H9 (cell line): ENCODE data around the gene LMF2. TPM values are rescaled to one million over a fixed set of nuclear protein-coding genes. Genes with fewer than 3 reads are reported as not detected.
A peak's percentile ranks its signal among the peaks of the same experiment; 100 is the strongest.

Source experiments
- DNase-seq: peaks from one replicate; pipeline ENCODE4 v3.0.0-alpha.2; 2017
- H2AFZ ChIP-seq: one replicate; pipeline ENCODE4 v1.6.1; 2013; ENCODE audit warnings: mild to moderate bottlenecking, low read length, control low read depth, moderate library complexity
- H2AK5ac ChIP-seq: 2 replicates; pipeline ENCODE4 v1.6.1; 2013; ENCODE audit warnings: low read length, control low read depth, mixed read lengths; ENCODE audit not compliant: insufficient read length
- H2BK120ac ChIP-seq: one replicate; pipeline ENCODE4 v1.6.1; 2013; ENCODE audit warnings: low read depth, mild to moderate bottlenecking, low read length, control low read depth, inconsistent platforms; ENCODE audit not compliant: poor library complexity, severe bottlenecking
- H2BK12ac ChIP-seq: 2 replicates; pipeline ENCODE4 v1.6.1; 2013; ENCODE audit warnings: low read length, control low read depth, mixed read lengths, low read depth; ENCODE audit not compliant: insufficient read length
- H2BK15ac ChIP-seq: 2 replicates; pipeline ENCODE4 v1.6.1; 2013; ENCODE audit warnings: low read depth, low read length, control low read depth
- H2BK20ac ChIP-seq: one replicate; pipeline ENCODE4 v1.6.1; 2013; ENCODE audit warnings: low read depth, mild to moderate bottlenecking, low read length, control low read depth, inconsistent platforms; ENCODE audit not compliant: poor library complexity, severe bottlenecking
- H2BK5ac ChIP-seq: 2 replicates; pipeline ENCODE4 v1.6.1; 2013; ENCODE audit warnings: low read length, control low read depth, mixed read lengths; ENCODE audit not compliant: insufficient read length
- H3K14ac ChIP-seq: 2 replicates; pipeline ENCODE4 v1.6.1; 2013; ENCODE audit warnings: low read length, control low read depth; ENCODE audit not compliant: insufficient read depth
- H3K18ac ChIP-seq: 2 replicates; pipeline ENCODE4 v1.6.1; 2013; ENCODE audit warnings: low read depth, mild to moderate bottlenecking, mixed read lengths, low read length, control low read depth; ENCODE audit not compliant: insufficient read length
- H3K23ac ChIP-seq: 2 replicates; pipeline ENCODE4 v1.6.1; 2013; ENCODE audit warnings: low read length, control low read depth, mixed read lengths, low read depth; ENCODE audit not compliant: insufficient read length
- H3K23me2 ChIP-seq: 2 replicates; pipeline ENCODE4 v1.6.1; 2013; ENCODE audit warnings: low read depth, mild to moderate bottlenecking, mixed read lengths, low read length, control low read depth; ENCODE audit not compliant: insufficient read length, poor library complexity, severe bottlenecking
- H3K27ac ChIP-seq: 2 replicates; pipeline ENCODE4 v1.5.1; 2013; ENCODE audit warnings: low read length, control low read depth, mixed read lengths, low read depth; ENCODE audit not compliant: insufficient read length
- H3K27me3 ChIP-seq: 2 replicates; pipeline ENCODE4 v1.6.1; 2013; ENCODE audit warnings: low read length, control low read depth, inconsistent platforms; ENCODE audit not compliant: insufficient read depth
- H3K4ac ChIP-seq: 2 replicates; pipeline ENCODE4 v1.6.1; 2013; ENCODE audit warnings: low read depth, mild to moderate bottlenecking, control low read depth, inconsistent platforms, low read length, moderate library complexity
- H3K4me1 ChIP-seq: 2 replicates; pipeline ENCODE4 v1.6.1; 2013; ENCODE audit warnings: low read length, control low read depth, inconsistent platforms; ENCODE audit not compliant: insufficient read depth
- H3K4me2 ChIP-seq: 2 replicates; pipeline ENCODE4 v1.6.1; 2013; ENCODE audit warnings: low read length, control low read depth, mixed read lengths; ENCODE audit not compliant: insufficient read length, insufficient read depth
- H3K56ac ChIP-seq: 2 replicates; pipeline ENCODE4 v1.6.1; 2013; ENCODE audit warnings: low read depth, mild to moderate bottlenecking, mixed read lengths, low read length, control low read depth; ENCODE audit not compliant: insufficient read length
- H3K79me1 ChIP-seq: 2 replicates; pipeline ENCODE4 v1.6.1; 2013; ENCODE audit warnings: low read depth, mild to moderate bottlenecking, moderate library complexity, low read length, control low read depth, inconsistent platforms; ENCODE audit not compliant: insufficient read depth, poor library complexity, severe bottlenecking
- H3K79me2 ChIP-seq: 2 replicates; pipeline ENCODE4 v1.6.1; 2013; ENCODE audit warnings: low read length, control low read depth, inconsistent platforms; ENCODE audit not compliant: insufficient read depth
- H3K9ac ChIP-seq: 2 replicates; pipeline ENCODE4 v1.6.1; 2013; ENCODE audit warnings: low read length, control low read depth, mixed read lengths; ENCODE audit not compliant: insufficient read length; ENCODE audit errors: extremely low read depth
- H3K9me3 ChIP-seq: one replicate; pipeline ENCODE4 v1.6.1; 2013; ENCODE audit warnings: low read depth, low read length, inconsistent platforms; ENCODE audit not compliant: control insufficient read depth
- H3T11ph ChIP-seq: one replicate; pipeline ENCODE4 v1.6.1; 2013; ENCODE audit warnings: mild to moderate bottlenecking, low read length, control low read depth, inconsistent platforms
- H4K20me1 ChIP-seq: one replicate; pipeline ENCODE4 v1.6.1; 2013; ENCODE audit not compliant: control insufficient read depth, insufficient read length, insufficient read depth
- H4K5ac ChIP-seq: 2 replicates; pipeline ENCODE4 v1.6.1; 2013; ENCODE audit warnings: low read depth, mild to moderate bottlenecking, mixed read lengths, low read length, control low read depth; ENCODE audit not compliant: insufficient read length
- H4K8ac ChIP-seq: replicated peaks from 2 replicates; pipeline ENCODE4 v1.6.1; 2013; ENCODE audit warnings: low read length, control low read depth, mixed read lengths, low read depth; ENCODE audit not compliant: insufficient read length
- H4K91ac ChIP-seq: 2 replicates; pipeline ENCODE4 v1.6.1; 2013; ENCODE audit warnings: low read depth, mild to moderate bottlenecking, moderate library complexity, mixed read lengths, low read length, control low read depth; ENCODE audit not compliant: insufficient read length
- H3K27ac Mint-ChIP-seq, 3 experiments: 2 replicates in 2 of 3; 3 replicates in 1 of 3; pipeline ENCODE4 v1.8.0; 2020 to 2021; ENCODE audit warnings: mixed read lengths in 3 of 3, mild to moderate bottlenecking in 1 of 3, moderate library complexity in 1 of 3
- H3K27me3 Mint-ChIP-seq: 2 replicates; pipeline ENCODE4 v1.8.0; 2021; ENCODE audit warnings: low read depth, mild to moderate bottlenecking, moderate library complexity, mixed read lengths
- H3K36me3 Mint-ChIP-seq, 3 experiments: 2 replicates in 2 of 3; 3 replicates in 1 of 3; pipeline ENCODE4 v1.8.0; 2020 to 2021; ENCODE audit warnings: low read depth in 3 of 3, mixed read lengths in 3 of 3; ENCODE audit not compliant: insufficient read depth in 1 of 3
- H3K4me1 Mint-ChIP-seq, 2 experiments: 2 replicates each; pipeline ENCODE4 v1.8.0; 2020; ENCODE audit warnings: mixed read lengths in 2 of 2
- H3K4me3 Mint-ChIP-seq, 2 experiments: 2 replicates in 1 of 2; 3 replicates in 1 of 2; pipeline ENCODE4 v1.8.0; 2020 to 2021; ENCODE audit warnings: mild to moderate bottlenecking in 2 of 2, mixed read lengths in 2 of 2, moderate library complexity in 1 of 2
- H3K9me3 Mint-ChIP-seq, 2 experiments: 2 replicates in 1 of 2; 3 replicates in 1 of 2; pipeline ENCODE4 v1.8.0; 2020; ENCODE audit warnings: mild to moderate bottlenecking in 2 of 2, mixed read lengths in 2 of 2, moderate library complexity in 1 of 2
- WGBS: extraction: QIAGEN DNeasy Blood & Tissue Kit; methylation state at CpG from one replicate; pipeline ENCODE4 v1.1.7; 2013; ENCODE audit warnings: missing lambda C conversion rate, low lambda C conversion rate, mixed read lengths; ENCODE audit not compliant: insufficient read length; ENCODE audit errors: extremely low coverage; 5-methylcytosine and 5-hydroxymethylcytosine counted together
- total RNA-seq: library from RNA; stranded (reverse); gene quantifications from 2 replicates; pipeline ENCODE4 v1.2.1, GENCODE V29; 2021
- TF ChIP-seq, protein P1 (sequence below): fragments of 200-600 bp; sonication (generic); conservative IDR thresholded peaks from 3 replicates; pipeline ENCODE4 v1.8.0; 2021; ENCODE audit warnings: antibody characterized with exemption, mild to moderate bottlenecking

Gene LMF2
- total RNA-seq, 1 experiment from 2014 or later = 43.6 TPM

DNA sequence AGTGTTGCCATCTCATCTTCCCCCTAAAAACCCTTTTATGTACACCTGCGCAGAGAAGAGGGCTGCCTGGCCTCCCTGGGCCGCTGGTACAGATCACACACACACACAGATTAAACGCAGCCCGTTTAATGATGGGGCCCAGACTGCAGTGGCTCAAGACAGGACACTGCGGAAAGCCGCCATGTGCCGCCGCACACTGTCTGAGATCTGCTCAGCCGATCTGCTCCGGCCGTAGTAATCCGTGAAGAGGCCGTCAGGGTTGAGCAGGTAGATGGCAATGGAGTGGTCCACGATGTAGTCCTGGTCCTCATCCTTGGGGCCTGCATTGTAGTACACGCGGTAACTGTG lies 15.9 kb upstream of the LMF2 start:
- Histone ChIP-seq H4K91ac (no peak overlapping the region), H3K14ac (no peak overlapping the region), H3K9me3 (no peaks in the 10 kb centered on the region), H3K9ac (no peak overlapping the region), H3K18ac (no peak overlapping the region), H3K56ac (no peak overlapping the region), H2AK5ac (no peak overlapping the region), H3K27ac (no peak overlapping the region), H2BK12ac (no peak overlapping the region), H3K23me2 (peaks cover 3% of the 10 kb centered on the region), H2BK20ac (no peak overlapping the region), H3K4ac (no peak overlapping the region), H2BK15ac (no peak overlapping the region), H2BK5ac (no peak overlapping the region), H3K4me2 (no peak overlapping the region), H3K4me1 (peaks cover 3% of the 10 kb centered on the region; the same call in 1 of the 2 replicates), H2BK120ac (no peak overlapping the region), H3K23ac (no peak overlapping the region), H3K79me1 (no peaks in the 10 kb centered on the region), H2AFZ (no peak overlapping the region), H4K8ac (no peak overlapping the region), H3K79me2 (no peaks in the 10 kb centered on the region), H3T11ph (no peak overlapping the region), H4K20me1 (no peaks in the 10 kb centered on the region), H4K5ac (no peak overlapping the region), H3K27me3 (peaks cover 5% of the 10 kb centered on the region; the same call in 1 of the 2 replicates)
- peaks cover 19% of the 10 kb centered on the region for H3K27me3 Mint-ChIP-seq
- H3K4me3 Mint-ChIP-seq = peak overlapping the region in 1 of 2 experiments; percentile 38; a peak in 2 of 5 replicates
- WGBS = no CpG with 5 or more reads among the region's 16 CpGs
- no peaks in the 10 kb centered on the region; a peak in 1 of 5 replicates for H3K9me3 Mint-ChIP-seq
- H3K27ac Mint-ChIP-seq = no peak overlapping the region
- no peak for DNase-seq
- TF ChIP-seq, protein P1, sequence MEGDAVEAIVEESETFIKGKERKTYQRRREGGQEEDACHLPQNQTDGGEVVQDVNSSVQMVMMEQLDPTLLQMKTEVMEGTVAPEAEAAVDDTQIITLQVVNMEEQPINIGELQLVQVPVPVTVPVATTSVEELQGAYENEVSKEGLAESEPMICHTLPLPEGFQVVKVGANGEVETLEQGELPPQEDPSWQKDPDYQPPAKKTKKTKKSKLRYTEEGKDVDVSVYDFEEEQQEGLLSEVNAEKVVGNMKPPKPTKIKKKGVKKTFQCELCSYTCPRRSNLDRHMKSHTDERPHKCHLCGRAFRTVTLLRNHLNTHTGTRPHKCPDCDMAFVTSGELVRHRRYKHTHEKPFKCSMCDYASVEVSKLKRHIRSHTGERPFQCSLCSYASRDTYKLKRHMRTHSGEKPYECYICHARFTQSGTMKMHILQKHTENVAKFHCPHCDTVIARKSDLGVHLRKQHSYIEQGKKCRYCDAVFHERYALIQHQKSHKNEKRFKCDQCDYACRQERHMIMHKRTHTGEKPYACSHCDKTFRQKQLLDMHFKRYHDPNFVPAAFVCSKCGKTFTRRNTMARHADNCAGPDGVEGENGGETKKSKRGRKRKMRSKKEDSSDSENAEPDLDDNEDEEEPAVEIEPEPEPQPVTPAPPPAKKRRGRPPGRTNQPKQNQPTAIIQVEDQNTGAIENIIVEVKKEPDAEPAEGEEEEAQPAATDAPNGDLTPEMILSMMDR = no peak
- H3K36me3 Mint-ChIP-seq = peaks cover 7 to 44% (median 32%) of the 10 kb centered on the region in 3 experiments; a peak in 6 of 7 replicates
- H3K4me1 Mint-ChIP-seq = peaks cover 11 to 15% of the 10 kb centered on the region in 2 experiments
